ENCODE results near the gene PLEK. TPM values are rescaled to one million over a fixed set of nuclear protein-coding genes. Genes with fewer than 3 reads are reported as not detected.

Gene PLEK
- total RNA-seq, 6 experiments from 2014 or later = 0.98 to 14.8 (median 2.4) TPM

GRCh38 chr2:68435615-68436014, 70.5 kb downstream of the PLEK start:
- Histone ChIP-seq H3K4me1 (peaks cover 0 to 31% (median 11%) of the 10 kb centered on the region in 4 donors), H3K27ac (no peak overlapping the region), H3K27me3 (no peaks in the 10 kb centered on the region), H3K9me3 (no peaks in the 10 kb centered on the region), H3K4me3 (no peak overlapping the region), H3K36me3 (no peaks in the 10 kb centered on the region)
- TF ChIP-seq POLR2A (IDR thresholded peaks at IDR 0.05) = no peak
- no peak for TF ChIP-seq CTCF (IDR thresholded peaks at IDR 0.05)
- intact Hi-C loops (cut with DNase I) = loop anchor here in 1 of 2 donors (10.0 kb wide), 1 partner anchor 71 kb away; the partner anchor contains the start of gene PLEK
- ATAC-seq = peak in 2 of 4 donors; percentile 8 to 14
- no peak for DNase-seq

- H3K36me3 ChIP-seq = no peaks in the 10 kb centered on the region
- TF ChIP-seq POLR2A (IDR thresholded peaks at IDR 0.05) = no peak
- H3K27ac ChIP-seq = no peak overlapping the region
- WGBS (ENCODE audit: insufficient coverage, low coverage, low lambda C conversion rate, missing lambda C conversion rate) = 64% methylated on average over 4 of the region's 4 CpGs
- peaks cover 0 to 28% (median 11%) of the 10 kb centered on the region in 4 donors for H3K4me1 ChIP-seq
- H3K27me3 ChIP-seq = no peaks in the 10 kb centered on the region
- DNase-seq (no peak), ATAC-seq (no peak)
- H3K9me3 ChIP-seq = no peaks in the 10 kb centered on the region
- intact Hi-C loops (cut with DNase I) = loop anchor here in 1 of 2 donors (10.0 kb wide), 1 partner anchor 71 kb away; the partner anchor contains the start of gene PLEK
- H3K4me3 ChIP-seq = no peak overlapping the region
Measured at GRCh38 chr2:68436270-68436669, 71.2 kb downstream of the PLEK start.

- Histone ChIP-seq H3K27me3 (no peaks in the 10 kb centered on the region), H3K4me1 (peaks cover 0 to 25% (median 10%) of the 10 kb centered on the region in 4 donors), H3K9me3 (no peaks in the 10 kb centered on the region), H3K36me3 (no peaks in the 10 kb centered on the region), H3K4me3 (no peak overlapping the region), H3K27ac (no peak overlapping the region)
- intact Hi-C loops (cut with DNase I) = loop anchor here in 1 of 2 donors (10.0 kb wide), 1 partner anchor 74 kb away; the partner anchor contains the start of gene PLEK
- DNase-seq (no peak), ATAC-seq (no peak)
- TF ChIP-seq POLR2A (IDR thresholded peaks at IDR 0.05) (no peak), CTCF (IDR thresholded peaks at IDR 0.05) (no peak)
- 62% methylated on average over 6 of the region's 7 CpGs for WGBS (ENCODE audit: insufficient coverage, low coverage, low lambda C conversion rate, missing lambda C conversion rate)
Measured at GRCh38 chr2:68438455-68439303, 73.6 kb downstream of the PLEK start.

- intact Hi-C loops (cut with DNase I) = loop anchor here in 1 of 2 donors (10.0 kb wide), 1 partner anchor 87 kb away; no protein-coding TSS in a partner anchor
- DNase-seq = peak; percentile 66 to 85 (median 72)
- Histone ChIP-seq H3K9me3 (no peaks in the 10 kb centered on the region), H3K27me3 (no peaks in the 10 kb centered on the region), H3K36me3 (no peaks in the 10 kb centered on the region), H3K27ac (peak overlapping the region in 2 of 3 donors; percentile 25 to 69), H3K4me1 (peaks cover 0 to 15% (median 9%) of the 10 kb centered on the region in 4 donors), H3K4me3 (no peak overlapping the region)
- TF ChIP-seq CTCF (IDR thresholded peaks at IDR 0.05) (peak; percentile 91 to 98 (median 94)), POLR2A (IDR thresholded peaks at IDR 0.05) (no peak)
- 29% methylated on average over 6 of the region's 6 CpGs for WGBS (ENCODE audit: insufficient coverage, low coverage, low lambda C conversion rate, missing lambda C conversion rate)
- ATAC-seq = peak; percentile 92 to 95 (median 94)
Measured at GRCh38 chr2:68441179-68441993, 76.3 kb downstream of the PLEK start.

Data from right lobe of liver (tissue), 6 donors.